T-helper 2 cell treated with Interferon-gamma antibody and Interleukin-4, amounts not matched to agents 5 μg/mL and 100 μg/mL, for 36 hours (primary cell): ENCODE results near the gene TMEM132C.

ENCODE experiments used
- DNase-seq: peaks from one replicate; pipeline ENCODE4 v3.0.0; 2021; ENCODE audit warnings: low spot score
- H3K27ac Mint-ChIP-seq: one replicate; pipeline ENCODE4 v1.8.0; 2021; ENCODE audit warnings: mild to moderate bottlenecking, mixed read lengths
- H3K27me3 Mint-ChIP-seq: one replicate; pipeline ENCODE4 v1.8.0; 2021; ENCODE audit warnings: low read depth, mixed read lengths
- H3K36me3 Mint-ChIP-seq: one replicate; pipeline ENCODE4 v1.8.0; 2021; ENCODE audit warnings: low read depth, mixed read lengths
- H3K4me1 Mint-ChIP-seq: one replicate; pipeline ENCODE4 v1.8.0; 2021; ENCODE audit warnings: low read depth, mixed read lengths
- H3K4me3 Mint-ChIP-seq: one replicate; pipeline ENCODE4 v1.8.0; 2022; ENCODE audit warnings: mild to moderate bottlenecking, moderate library complexity, mixed read lengths
- H3K9me3 Mint-ChIP-seq: one replicate; pipeline ENCODE4 v1.8.0; 2021; ENCODE audit warnings: mixed read lengths

Gene TMEM132C

GRCh38 chr12:128637642-128638606, 371.0 kb downstream of the TMEM132C start:
- Mint-ChIP-seq H3K4me1 (no peaks in the 10 kb centered on the region), H3K27me3 (no peaks in the 10 kb centered on the region), H3K9me3 (no peaks in the 10 kb centered on the region), H3K4me3 (no peak overlapping the region), H3K36me3 (no peaks in the 10 kb centered on the region), H3K27ac (no peak overlapping the region)
- DNase-seq: no peak

DNA sequence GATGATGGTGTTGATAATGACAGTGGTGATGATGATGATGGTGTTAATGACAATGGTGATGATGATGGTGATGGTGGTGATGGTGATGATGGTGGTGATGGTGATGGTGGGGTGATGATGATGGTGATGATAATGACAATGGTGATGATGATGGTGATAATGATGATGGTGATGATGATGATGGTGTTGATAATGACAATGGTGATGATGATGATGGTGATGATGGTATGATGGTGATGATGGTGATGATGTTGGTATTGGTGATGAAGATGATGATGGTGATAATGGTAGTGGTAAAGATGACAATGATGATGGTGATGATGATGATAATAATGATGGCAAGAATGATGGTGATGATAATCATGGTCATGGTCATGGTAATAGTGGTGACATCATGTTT, 372.1 kb downstream of the TMEM132C start:
- H3K36me3 Mint-ChIP-seq: no peaks in the 10 kb centered on the region

DNA sequence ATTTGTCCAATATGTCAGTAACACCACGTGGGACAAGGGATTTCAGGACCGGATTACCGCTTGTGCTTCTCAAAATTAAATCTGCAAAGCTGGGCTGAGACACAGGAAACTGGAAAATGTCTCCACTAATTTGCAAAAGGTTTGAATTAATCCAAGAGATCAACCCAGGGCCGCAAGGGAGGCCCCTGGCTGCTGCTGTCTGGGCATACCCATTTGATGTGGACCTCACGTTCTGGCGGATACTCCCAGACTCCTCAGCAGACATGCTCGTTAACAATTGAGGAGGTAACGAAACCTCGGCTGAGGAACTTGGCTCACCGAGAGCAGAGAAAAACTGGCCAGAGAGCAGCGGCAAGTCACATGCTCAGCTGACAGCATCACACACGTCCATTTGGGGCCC, 376.2 kb downstream of the TMEM132C start:
- no peak overlapping the region for H3K27ac Mint-ChIP-seq
- peaks cover 15% of the 10 kb centered on the region for H3K9me3 Mint-ChIP-seq
- H3K36me3 Mint-ChIP-seq: no peaks in the 10 kb centered on the region
- H3K4me1 Mint-ChIP-seq: no peaks in the 10 kb centered on the region
- H3K27me3 Mint-ChIP-seq: no peaks in the 10 kb centered on the region
- no peak overlapping the region for H3K4me3 Mint-ChIP-seq
- no peak for DNase-seq

More for the DNA sequence above, 372.1 kb downstream of the TMEM132C start:
- H3K27me3 Mint-ChIP-seq: no peaks in the 10 kb centered on the region
- H3K9me3 Mint-ChIP-seq: no peaks in the 10 kb centered on the region
- H3K27ac Mint-ChIP-seq: no peak overlapping the region
- no peaks in the 10 kb centered on the region for H3K4me1 Mint-ChIP-seq
- H3K4me3 Mint-ChIP-seq: no peak overlapping the region
- DNase-seq: no peak

DNA sequence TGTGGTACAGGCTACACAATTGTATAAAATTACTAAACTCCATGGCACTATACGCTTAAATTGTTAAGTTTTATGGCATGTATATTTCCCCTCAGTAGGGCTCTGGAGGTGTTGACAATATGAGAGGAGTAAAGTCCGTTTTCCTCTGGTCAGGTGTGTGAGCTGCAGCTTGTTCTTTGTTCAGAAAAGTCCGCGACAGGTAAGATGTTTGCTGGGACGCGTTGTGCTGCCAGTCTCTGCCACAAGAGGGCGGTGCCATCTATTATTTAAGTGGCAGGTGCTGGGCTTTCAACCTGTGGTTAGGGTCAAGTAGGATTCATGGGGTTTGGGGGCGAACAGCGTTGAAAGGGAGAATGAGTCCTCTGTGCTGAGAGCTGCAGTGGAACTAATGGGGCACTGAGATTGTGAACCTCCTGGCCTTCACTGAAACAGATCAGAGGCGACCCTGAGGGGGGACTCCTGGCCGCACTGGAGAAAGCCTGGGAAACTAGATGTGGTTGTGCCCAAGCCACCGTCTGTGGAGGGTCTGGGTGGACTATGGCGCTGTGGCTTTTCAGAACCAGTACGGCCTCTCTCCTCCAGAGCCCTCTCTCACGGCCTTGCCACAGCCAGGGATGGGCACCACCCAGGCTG, 377.8 kb downstream of the TMEM132C start:
- H3K4me3 Mint-ChIP-seq: no peak overlapping the region

GRCh38 chr12:128649902-128650301, 382.9 kb downstream of the TMEM132C start:
- DNase-seq: no peak
- Mint-ChIP-seq H3K4me1 (no peaks in the 10 kb centered on the region), H3K27ac (no peak overlapping the region)

More for the DNA sequence above, 377.8 kb downstream of the TMEM132C start:
- no peak for DNase-seq
- Mint-ChIP-seq H3K36me3 (no peaks in the 10 kb centered on the region), H3K27ac (no peak overlapping the region), H3K9me3 (peaks cover 17% of the 10 kb centered on the region), H3K27me3 (no peaks in the 10 kb centered on the region), H3K4me1 (no peaks in the 10 kb centered on the region)

GRCh38 chr12:128652136-128652751, 385.3 kb downstream of the TMEM132C start:
- Mint-ChIP-seq H3K27ac (no peak overlapping the region), H3K4me1 (no peaks in the 10 kb centered on the region), H3K4me3 (no peak overlapping the region), H3K27me3 (no peaks in the 10 kb centered on the region), H3K36me3 (no peaks in the 10 kb centered on the region), H3K9me3 (peaks cover 16% of the 10 kb centered on the region)
- DNase-seq: no peak

More at GRCh38 chr12:128649902-128650301, 382.9 kb downstream of the TMEM132C start:
- Mint-ChIP-seq H3K4me3 (no peak overlapping the region), H3K36me3 (no peaks in the 10 kb centered on the region), H3K27me3 (no peaks in the 10 kb centered on the region), H3K9me3 (peaks cover 17% of the 10 kb centered on the region)

DNA sequence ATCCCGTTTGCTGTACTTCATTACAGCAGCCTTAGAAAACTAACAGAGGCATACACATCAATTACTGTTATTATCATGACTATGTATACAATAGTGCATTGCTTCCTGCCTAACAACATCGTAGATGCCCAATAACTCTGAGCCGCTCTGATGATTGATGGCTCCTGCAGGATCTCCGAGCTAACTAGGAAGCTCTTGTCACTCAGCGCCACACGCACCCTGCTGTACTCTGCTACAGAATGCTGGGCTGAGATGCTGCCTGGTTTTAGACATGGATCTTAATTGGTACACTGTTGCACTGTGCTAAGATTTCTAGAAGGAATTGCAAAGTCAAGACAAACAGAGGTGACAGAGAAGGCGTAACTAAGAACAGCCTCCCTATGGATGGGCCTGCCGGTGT, 387.5 kb downstream of the TMEM132C start:
- H3K4me3 Mint-ChIP-seq: no peak overlapping the region
- H3K27ac Mint-ChIP-seq: no peak overlapping the region
- peaks cover 13% of the 10 kb centered on the region for H3K9me3 Mint-ChIP-seq
- H3K4me1 Mint-ChIP-seq: no peaks in the 10 kb centered on the region
- no peak for DNase-seq
- no peaks in the 10 kb centered on the region for H3K36me3 Mint-ChIP-seq
- H3K27me3 Mint-ChIP-seq: no peaks in the 10 kb centered on the region

GRCh38 chr12:128657378-128657777, 390.4 kb downstream of the TMEM132C start:
- Mint-ChIP-seq H3K27ac (no peak overlapping the region), H3K9me3 (peaks cover 20% of the 10 kb centered on the region), H3K36me3 (no peaks in the 10 kb centered on the region), H3K4me1 (no peaks in the 10 kb centered on the region), H3K4me3 (no peak overlapping the region), H3K27me3 (no peaks in the 10 kb centered on the region)
- DNase-seq: no peak

GRCh38 chr12:128660532-128661225, 393.7 kb downstream of the TMEM132C start:
- H3K9me3 Mint-ChIP-seq: peaks cover 31% of the 10 kb centered on the region
- no peak overlapping the region for H3K4me3 Mint-ChIP-seq
- no peak for DNase-seq

GRCh38 chr12:128661226-128661569, 394.2 kb downstream of the TMEM132C start:
- peaks cover 31% of the 10 kb centered on the region for H3K9me3 Mint-ChIP-seq
- no peaks in the 10 kb centered on the region for H3K36me3 Mint-ChIP-seq
- H3K4me1 Mint-ChIP-seq: no peaks in the 10 kb centered on the region
- no peak overlapping the region for H3K4me3 Mint-ChIP-seq
- no peak for DNase-seq
- no peaks in the 10 kb centered on the region for H3K27me3 Mint-ChIP-seq
- no peak overlapping the region for H3K27ac Mint-ChIP-seq

More at GRCh38 chr12:128660532-128661225, 393.7 kb downstream of the TMEM132C start:
- Mint-ChIP-seq H3K4me1 (no peaks in the 10 kb centered on the region), H3K27me3 (no peaks in the 10 kb centered on the region), H3K27ac (no peak overlapping the region), H3K36me3 (no peaks in the 10 kb centered on the region)

DNA sequence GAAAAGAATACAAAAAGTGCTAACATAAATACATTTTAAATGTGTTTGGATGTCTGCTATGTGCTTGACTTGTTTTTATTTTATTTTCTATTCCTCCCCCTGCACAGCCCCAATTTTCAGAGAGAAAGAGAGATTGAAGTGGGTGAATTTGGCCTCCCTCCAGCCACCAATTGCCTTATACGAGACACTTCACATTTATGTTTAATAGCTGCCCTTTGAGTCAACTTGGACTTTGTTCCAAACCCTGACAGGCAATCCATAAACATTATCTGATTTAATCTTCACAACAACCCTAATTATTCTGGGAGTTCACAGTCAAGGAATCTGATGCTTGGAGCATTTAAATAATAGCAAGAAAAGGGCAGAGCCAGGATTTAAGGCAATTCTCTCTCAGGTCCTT, 395.1 kb downstream of the TMEM132C start:
- H3K4me1 Mint-ChIP-seq: no peaks in the 10 kb centered on the region
- no peaks in the 10 kb centered on the region for H3K27me3 Mint-ChIP-seq
- no peak for DNase-seq
- H3K4me3 Mint-ChIP-seq: no peak overlapping the region
- peaks cover 30% of the 10 kb centered on the region for H3K9me3 Mint-ChIP-seq
- H3K36me3 Mint-ChIP-seq: no peaks in the 10 kb centered on the region
- H3K27ac Mint-ChIP-seq: no peak overlapping the region

GRCh38 chr12:128664501-128664900, 397.5 kb downstream of the TMEM132C start:
- Mint-ChIP-seq H3K27ac (no peak overlapping the region), H3K27me3 (no peaks in the 10 kb centered on the region), H3K4me3 (no peak overlapping the region), H3K4me1 (no peaks in the 10 kb centered on the region), H3K9me3 (peaks cover 24% of the 10 kb centered on the region), H3K36me3 (no peaks in the 10 kb centered on the region)
- DNase-seq: no peak

GRCh38 chr12:128667193-128667592, 400.2 kb downstream of the TMEM132C start:
- Mint-ChIP-seq H3K36me3 (no peaks in the 10 kb centered on the region), H3K27ac (no peak overlapping the region), H3K27me3 (no peaks in the 10 kb centered on the region), H3K4me3 (no peak overlapping the region), H3K4me1 (no peaks in the 10 kb centered on the region), H3K9me3 (peaks cover 20% of the 10 kb centered on the region)
- DNase-seq: no peak
